ENCODE results near the gene ZFP91. TPM values are rescaled to one million over a fixed set of nuclear protein-coding genes. Genes with fewer than 3 reads are reported as not detected.

ZFP91 gene
- total and polyA plus RNA-seq, 2 of the 13 experiments (the other 11 are each of a cell fraction or from before 2014, with no cell fraction given), result 13.5 to 38.6 TPM

GRCh38 chr11:58578136-58578634 is 678 bp upstream of the ZFP91 start (continued):
- TF ChIP-seq NFKB2 (CRISPR knock-in tag; IDR thresholded peaks at IDR 0.05; ENCODE audit: borderline replicate concordance) (no peak; the same call in 1 of the 2 replicates), PRDM4 (CRISPR knock-in tag; IDR thresholded peaks at IDR 0.05; ENCODE audit: borderline replicate concordance) (no peak), IRX3 (CRISPR knock-in tag; IDR thresholded peaks at IDR 0.05; ENCODE audit: borderline replicate concordance, low read depth) (no peak), ZBTB42 (CRISPR knock-in tag; IDR thresholded peaks at IDR 0.05) (no peak), NFRKB (IDR thresholded peaks at IDR 0.05) (peak; percentile 61; the same call in 1 of the 2 replicates), SOX13 (IDR thresholded peaks at IDR 0.05) (no peak), SOX13 (CRISPR knock-in tag; conservative IDR thresholded peaks at IDR 0.05 in 1 of 2, IDR thresholded peaks at IDR 0.05 in 1 of 2) (no peak), RCOR2 (CRISPR knock-in tag; IDR thresholded peaks at IDR 0.05) (no peak), ZNF468 (CRISPR knock-in tag; IDR thresholded peaks at IDR 0.05) (no peak), HNF1B (CRISPR knock-in tag; IDR thresholded peaks at IDR 0.05) (peak; percentile 44; the same call in 1 of the 2 replicates), SAFB2 (CRISPR knock-in tag; IDR thresholded peaks at IDR 0.05; ENCODE audit: borderline replicate concordance, low read depth) (no peak; the same call in 1 of the 2 replicates), WIZ (CRISPR knock-in tag; IDR thresholded peaks at IDR 0.05) (no peak), ZNF280B (CRISPR knock-in tag; IDR thresholded peaks at IDR 0.05; ENCODE audit: borderline replicate concordance) (no peak), ARID2 (CRISPR knock-in tag; IDR thresholded peaks at IDR 0.05; ENCODE audit: borderline replicate concordance) (no peak), NCOR1 (IDR thresholded peaks at IDR 0.05; ENCODE audit: borderline replicate concordance, low read length) (peak; percentile 56; the same call in 1 of the 2 replicates), AFF4 (CRISPR knock-in tag; IDR thresholded peaks at IDR 0.05) (no peak), USF2 (IDR thresholded peaks at IDR 0.05; ENCODE audit: low read depth, low read length) (no peak), USF2 (CRISPR knock-in tag; IDR thresholded peaks at IDR 0.05; ENCODE audit: borderline replicate concordance) (no peak)
